GM04504 (cell line): ENCODE results near the gene ROBO3.

Experiments used
- DNase-seq: peaks from one replicate; pipeline ENCODE4 v3.0.0-alpha.2; 2012; ENCODE audit warnings: low read depth

ROBO3 gene

GRCh38 chr11:124876818-124877630, 11.8 kb downstream of the ROBO3 start:
- DNase-seq = no peak

GRCh38 chr11:124877631-124877909, 12.3 kb downstream of the ROBO3 start:
- DNase-seq = no peak

GRCh38 chr11:124877910-124878758, 12.9 kb downstream of the ROBO3 start:
- no peak for DNase-seq

- no peak for DNase-seq
Observed at GRCh38 chr11:124878759-124879492, 13.7 kb downstream of the ROBO3 start.

GRCh38 chr11:124879493-124880289, 14.5 kb downstream of the ROBO3 start:
- DNase-seq = no peak

- no peak for DNase-seq
Observed at GRCh38 chr11:124880290-124880611, 15.0 kb downstream of the ROBO3 start.

- no peak for DNase-seq
Observed at GRCh38 chr11:124880958-124881357, 15.7 kb downstream of the ROBO3 start.

- DNase-seq = no peak
Observed at GRCh38 chr11:124882339-124883071, 17.3 kb downstream of the ROBO3 start.

- DNase-seq = no peak
Observed at GRCh38 chr11:124884340-124884739, 19.1 kb downstream of the ROBO3 start.

- no peak for DNase-seq
Observed at GRCh38 chr11:124884869-124885479, 19.7 kb downstream of the ROBO3 start.

- no peak for DNase-seq
Observed at GRCh38 chr11:124886476-124886875, 21.2 kb downstream of the ROBO3 start.

GRCh38 chr11:124886978-124887666, 21.9 kb downstream of the ROBO3 start:
- no peak for DNase-seq

GRCh38 chr11:124887667-124888013, 22.4 kb downstream of the ROBO3 start:
- no peak for DNase-seq

GRCh38 chr11:124889191-124890091, 24.2 kb downstream of the ROBO3 start:
- DNase-seq = no peak

- DNase-seq = no peak
Observed at GRCh38 chr11:124890151-124890550, 24.9 kb downstream of the ROBO3 start.

GRCh38 chr11:124890683-124891372, 25.6 kb downstream of the ROBO3 start:
- no peak for DNase-seq

GRCh38 chr11:124891373-124891861, 26.2 kb downstream of the ROBO3 start:
- no peak for DNase-seq

GRCh38 chr11:124892146-124892545, 26.9 kb downstream of the ROBO3 start:
- no peak for DNase-seq
